Vagina (tissue), 2 donors: ENCODE results near the gene FGF14.

Experiments
- POLR2A ChIP-seq, 2 donors: fragments of 450-650 bp; IDR thresholded peaks; one replicate each; pipeline ENCODE4 v1.6.1; 2017; ENCODE audit warnings: antibody characterized with exemption in 2 of 2, mild to moderate bottlenecking in 2 of 2, moderate library complexity in 2 of 2
- TF ChIP-seq, protein P1 (sequence below), 3 experiments: fragments of 450-650 bp in 2 of 3; fragments of 200-600 bp in 1 of 3; sonication (generic) in 1 of 3; IDR thresholded peaks; one replicate each; pipeline ENCODE4 v1.5.1; 2017 to 2019; ENCODE audit warnings: antibody characterized with exemption in 3 of 3, mild to moderate bottlenecking in 2 of 3, moderate library complexity in 2 of 3

- TF ChIP-seq POLR2A (IDR thresholded peaks at IDR 0.05) = no peak
- TF ChIP-seq, protein P1, sequence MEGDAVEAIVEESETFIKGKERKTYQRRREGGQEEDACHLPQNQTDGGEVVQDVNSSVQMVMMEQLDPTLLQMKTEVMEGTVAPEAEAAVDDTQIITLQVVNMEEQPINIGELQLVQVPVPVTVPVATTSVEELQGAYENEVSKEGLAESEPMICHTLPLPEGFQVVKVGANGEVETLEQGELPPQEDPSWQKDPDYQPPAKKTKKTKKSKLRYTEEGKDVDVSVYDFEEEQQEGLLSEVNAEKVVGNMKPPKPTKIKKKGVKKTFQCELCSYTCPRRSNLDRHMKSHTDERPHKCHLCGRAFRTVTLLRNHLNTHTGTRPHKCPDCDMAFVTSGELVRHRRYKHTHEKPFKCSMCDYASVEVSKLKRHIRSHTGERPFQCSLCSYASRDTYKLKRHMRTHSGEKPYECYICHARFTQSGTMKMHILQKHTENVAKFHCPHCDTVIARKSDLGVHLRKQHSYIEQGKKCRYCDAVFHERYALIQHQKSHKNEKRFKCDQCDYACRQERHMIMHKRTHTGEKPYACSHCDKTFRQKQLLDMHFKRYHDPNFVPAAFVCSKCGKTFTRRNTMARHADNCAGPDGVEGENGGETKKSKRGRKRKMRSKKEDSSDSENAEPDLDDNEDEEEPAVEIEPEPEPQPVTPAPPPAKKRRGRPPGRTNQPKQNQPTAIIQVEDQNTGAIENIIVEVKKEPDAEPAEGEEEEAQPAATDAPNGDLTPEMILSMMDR (IDR thresholded peaks at IDR 0.05) = no peak
These were observed 270.6 kb downstream of the FGF14 start for GRCh38 chr13:102131246-102131645.
